T47D (cell line): Measurements from ENCODE around the gene ACADM.

ENCODE experiments used
- DNase-seq, 2 experiments: peaks; one replicate each; pipeline versions ENCODE4 v3.0.0 to v3.0.0-alpha.2; 2011 to 2012; ENCODE audit warnings: low read depth in 1 of 2, low spot score in 1 of 2
- JUND ChIP-seq: IDR thresholded peaks from 2 replicates; pipeline ENCODE4 v1.6.1; 2012; ENCODE audit warnings: low read depth
- in situ Hi-C: cut with HindIII; loops from 2 replicates; pipeline ENCODE4 v1.10.0; 2016; ENCODE audit warnings: low sequenced_read_pairs, low pct_unique_long_range_greater_than_20kb

The ACADM gene

GRCh38 chr1:75812065-75812464 is 87.6 kb downstream of the ACADM start:
- in situ Hi-C loops, result no loop called here

More at GRCh38 chr1:75812065-75812464, 87.6 kb downstream of the ACADM start:
- TF ChIP-seq JUND, result no peak
- DNase-seq, result no peak
